Neural progenitor cell (in vitro differentiated cells): ENCODE measurements around the gene CD200. TPM values are rescaled to one million over a fixed set of nuclear protein-coding genes. Genes with fewer than 3 reads are reported as not detected.
A peak's percentile ranks its signal among the peaks of the same experiment; 100 is the strongest.

Experiments used
- DNase-seq: peaks from one replicate; pipeline ENCODE4 v3.0.0-alpha.2; 2016; ENCODE audit warnings: low spot score
- H2AFZ ChIP-seq: fragments of 200-600 bp; sonication (generic); replicated peaks from 2 replicates; pipeline ENCODE4 v1.6.1; 2016; ENCODE audit warnings: antibody characterized with exemption
- H3F3A ChIP-seq: fragments of 200-600 bp; sonication (generic); 2 replicates; pipeline ENCODE4 v1.6.1; 2016; ENCODE audit warnings: antibody characterized with exemption, low read depth
- H3K27ac ChIP-seq: fragments of 200-600 bp; sonication (generic); 2 replicates; pipeline ENCODE4 v1.5.1; 2016; ENCODE audit warnings: mild to moderate bottlenecking
- H3K27me3 ChIP-seq: fragments of 200-600 bp; sonication (generic); 2 replicates; pipeline ENCODE4 v1.6.1; 2016; ENCODE audit warnings: mild to moderate bottlenecking, moderate library complexity
- H3K36me3 ChIP-seq: fragments of 200-600 bp; sonication (generic); 2 replicates; pipeline ENCODE4 v1.5.1; 2016
- H3K4me1 ChIP-seq: fragments of 200-600 bp; sonication (generic); 2 replicates; pipeline ENCODE4 v1.6.1; 2016; ENCODE audit warnings: mixed run types
- H3K4me2 ChIP-seq: fragments of 200-600 bp; sonication (generic); 2 replicates; pipeline ENCODE4 v1.6.1; 2016
- H3K4me3 ChIP-seq: fragments of 200-600 bp; sonication (generic); 2 replicates; pipeline ENCODE4 v1.5.1; 2016
- H3K79me2 ChIP-seq: fragments of 200-600 bp; sonication (generic); 2 replicates; pipeline ENCODE4 v1.6.1; 2016; ENCODE audit warnings: low read depth
- H3K9ac ChIP-seq: fragments of 200-600 bp; sonication (generic); 2 replicates; pipeline ENCODE4 v1.6.1; 2016
- H3K9me3 ChIP-seq: fragments of 200-600 bp; sonication (generic); 2 replicates; pipeline ENCODE4 v1.5.1; 2016; ENCODE audit warnings: low read depth
- H4K20me1 ChIP-seq: fragments of 200-600 bp; sonication (generic); 2 replicates; pipeline ENCODE4 v1.6.1; 2016; ENCODE audit warnings: low read depth
- H3K27ac Mint-ChIP-seq: 3 replicates; pipeline ENCODE4 v1.8.0; 2021; ENCODE audit warnings: mixed read lengths
- H3K27me3 Mint-ChIP-seq: 2 replicates; pipeline ENCODE4 v1.8.0; 2022; ENCODE audit warnings: low read depth, mild to moderate bottlenecking, inconsistent platforms, moderate library complexity, mixed read lengths; ENCODE audit not compliant: insufficient read depth
- H3K36me3 Mint-ChIP-seq: 3 replicates; pipeline ENCODE4 v1.8.0; 2021; ENCODE audit warnings: mixed read lengths
- H3K4me1 Mint-ChIP-seq: 3 replicates; pipeline ENCODE4 v1.8.0; 2021; ENCODE audit warnings: mixed read lengths
- H3K4me3 Mint-ChIP-seq: 3 replicates; pipeline ENCODE4 v1.8.0; 2021; ENCODE audit warnings: mild to moderate bottlenecking, moderate library complexity, mixed read lengths
- H3K9me3 Mint-ChIP-seq: 3 replicates; pipeline ENCODE4 v1.8.0; 2020; ENCODE audit warnings: mixed read lengths
- EZH2 ChIP-seq: fragments of 200-600 bp; sonication (generic); IDR thresholded peaks from 2 replicates; pipeline ENCODE4 v1.6.1; 2017; ENCODE audit warnings: antibody characterized with exemption, mild to moderate bottlenecking, moderate library complexity
- EZH2phosphoT487 ChIP-seq: fragments of 200-600 bp; sonication (generic); IDR thresholded peaks from 2 replicates; pipeline ENCODE4 v1.6.1; 2017; ENCODE audit warnings: antibody characterized with exemption
- total RNA-seq: library from RNA; depleted of rRNA; stranded (reverse); fragments of >200 nt; gene quantifications from 2 replicates; pipeline ENCODE4 v1.2.3, GENCODE V29; 2015; ENCODE audit warnings: low replicate concordance
- TF ChIP-seq, protein P1 (sequence below): fragments of 200-600 bp; sonication (generic); IDR thresholded peaks from 2 replicates; pipeline ENCODE4 v1.5.1; 2017; ENCODE audit warnings: antibody characterized with exemption, mild to moderate bottlenecking

CD200 gene
- total RNA-seq, 1 donor from 2014 or later: 48.4 TPM

DNA sequence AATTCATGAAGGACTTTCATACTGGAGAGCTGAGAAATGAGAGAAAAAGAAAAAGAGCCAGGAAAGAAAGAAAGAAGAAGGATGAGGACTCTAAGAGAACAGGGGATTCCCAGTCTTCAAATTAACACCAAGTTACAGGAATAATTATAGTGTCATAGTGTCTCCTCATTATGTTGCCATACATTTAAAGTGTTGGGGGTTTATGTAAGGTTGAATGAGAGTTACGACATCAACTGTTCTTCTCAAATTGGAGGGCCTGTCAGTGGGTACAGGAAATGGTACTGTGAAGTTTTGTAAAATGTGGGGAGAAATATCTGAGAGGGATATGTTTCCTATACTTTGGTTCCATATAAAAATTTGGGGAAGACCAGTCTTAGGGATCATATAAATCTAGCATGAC lies 12.3 kb upstream of the CD200 start:
- Histone ChIP-seq H3K4me2 (peak overlapping the region; percentile 2), H3K27ac (peak overlapping the region; percentile 4), H3K36me3 (peaks cover 10% of the 10 kb centered on the region), H3F3A (peaks cover 20% of the 10 kb centered on the region), H3K79me2 (no peaks in the 10 kb centered on the region), H3K9ac (no peak overlapping the region), H3K4me3 (no peak overlapping the region), H4K20me1 (no peaks in the 10 kb centered on the region), H3K9me3 (peaks cover 13% of the 10 kb centered on the region), H2AFZ (no peak overlapping the region), H3K4me1 (peaks cover 36% of the 10 kb centered on the region), H3K27me3 (no peaks in the 10 kb centered on the region)
- H3K27me3 Mint-ChIP-seq: peaks cover 3% of the 10 kb centered on the region
- H3K4me1 Mint-ChIP-seq: peaks cover 24% of the 10 kb centered on the region
- no peaks in the 10 kb centered on the region for H3K36me3 Mint-ChIP-seq
- no peak overlapping the region for H3K27ac Mint-ChIP-seq
- no peak for DNase-seq
- H3K4me3 Mint-ChIP-seq: no peak overlapping the region
- peaks cover 12% of the 10 kb centered on the region for H3K9me3 Mint-ChIP-seq
- TF ChIP-seq, protein P1, sequence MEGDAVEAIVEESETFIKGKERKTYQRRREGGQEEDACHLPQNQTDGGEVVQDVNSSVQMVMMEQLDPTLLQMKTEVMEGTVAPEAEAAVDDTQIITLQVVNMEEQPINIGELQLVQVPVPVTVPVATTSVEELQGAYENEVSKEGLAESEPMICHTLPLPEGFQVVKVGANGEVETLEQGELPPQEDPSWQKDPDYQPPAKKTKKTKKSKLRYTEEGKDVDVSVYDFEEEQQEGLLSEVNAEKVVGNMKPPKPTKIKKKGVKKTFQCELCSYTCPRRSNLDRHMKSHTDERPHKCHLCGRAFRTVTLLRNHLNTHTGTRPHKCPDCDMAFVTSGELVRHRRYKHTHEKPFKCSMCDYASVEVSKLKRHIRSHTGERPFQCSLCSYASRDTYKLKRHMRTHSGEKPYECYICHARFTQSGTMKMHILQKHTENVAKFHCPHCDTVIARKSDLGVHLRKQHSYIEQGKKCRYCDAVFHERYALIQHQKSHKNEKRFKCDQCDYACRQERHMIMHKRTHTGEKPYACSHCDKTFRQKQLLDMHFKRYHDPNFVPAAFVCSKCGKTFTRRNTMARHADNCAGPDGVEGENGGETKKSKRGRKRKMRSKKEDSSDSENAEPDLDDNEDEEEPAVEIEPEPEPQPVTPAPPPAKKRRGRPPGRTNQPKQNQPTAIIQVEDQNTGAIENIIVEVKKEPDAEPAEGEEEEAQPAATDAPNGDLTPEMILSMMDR: no peak
- TF ChIP-seq EZH2phosphoT487 (no peak), EZH2 (no peak)

- peaks cover 8% of the 10 kb centered on the region for H3K9me3 ChIP-seq
- H3K4me3 ChIP-seq: peak overlapping the region; percentile 28
- no peaks in the 10 kb centered on the region for H3K79me2 ChIP-seq
- DNase-seq: peak; percentile 66
- Mint-ChIP-seq H3K4me3 (peak overlapping the region; percentile 47), H3K27me3 (peaks cover 3% of the 10 kb centered on the region), H3K9me3 (peaks cover 8% of the 10 kb centered on the region), H3K27ac (peak overlapping the region; percentile 33), H3K36me3 (no peaks in the 10 kb centered on the region), H3K4me1 (peaks cover 24% of the 10 kb centered on the region)
- H2AFZ ChIP-seq: peak overlapping the region; percentile 96
- no peaks in the 10 kb centered on the region for H4K20me1 ChIP-seq
- no peaks in the 10 kb centered on the region for H3K27me3 ChIP-seq
- H3K4me1 ChIP-seq: peaks cover 40% of the 10 kb centered on the region
- H3K4me2 ChIP-seq: peak overlapping the region; percentile 70
- peaks cover 3% of the 10 kb centered on the region for H3K36me3 ChIP-seq
- no peak for TF ChIP-seq EZH2
- TF ChIP-seq, protein P1: no peak
- TF ChIP-seq EZH2phosphoT487: no peak
- H3K27ac ChIP-seq: peak overlapping the region; percentile 62
- no peak overlapping the region for H3K9ac ChIP-seq
- peaks cover 20% of the 10 kb centered on the region for H3F3A ChIP-seq
Measured at GRCh38 chr3:112321867-112322652, 10.9 kb upstream of the CD200 start.

- Histone ChIP-seq H3F3A (peaks cover 2% of the 10 kb centered on the region), H3K36me3 (no peaks in the 10 kb centered on the region), H3K4me2 (no peak overlapping the region), H4K20me1 (no peaks in the 10 kb centered on the region), H3K79me2 (peaks cover 2% of the 10 kb centered on the region), H3K9ac (no peak overlapping the region), H3K27ac (no peak overlapping the region), H3K4me3 (no peak overlapping the region), H3K4me1 (peaks cover 5% of the 10 kb centered on the region), H3K9me3 (no peaks in the 10 kb centered on the region), H2AFZ (no peak overlapping the region), H3K27me3 (no peaks in the 10 kb centered on the region)
- Mint-ChIP-seq H3K27ac (no peak overlapping the region), H3K4me1 (no peaks in the 10 kb centered on the region), H3K36me3 (no peaks in the 10 kb centered on the region), H3K27me3 (peaks cover 5% of the 10 kb centered on the region), H3K4me3 (no peak overlapping the region), H3K9me3 (no peaks in the 10 kb centered on the region)
- peak; percentile 37 for DNase-seq
- TF ChIP-seq EZH2 (no peak), EZH2phosphoT487 (no peak)
- TF ChIP-seq, protein P1: peak; percentile 62
Measured at GRCh38 chr3:112327371-112327951, 5.5 kb upstream of the CD200 start.
